CD14-positive monocyte (primary cell): ENCODE data around the gene PARP3. TPM values are rescaled to one million over a fixed set of nuclear protein-coding genes. Genes with fewer than 3 reads are reported as not detected.
A peak's percentile ranks its signal among the peaks of the same experiment; 100 is the strongest.

ENCODE experiments used
- DNase-seq, 3 donors: peaks; one replicate each; pipeline ENCODE4 v3.0.0-alpha.2; 2011 to 2022
- H2AFZ ChIP-seq: 2 replicates; pipeline ENCODE4 v1.6.0; 2012; ENCODE audit warnings: mild to moderate bottlenecking, low read depth, low read length, inconsistent platforms; ENCODE audit not compliant: insufficient read depth, poor library complexity, severe bottlenecking
- H3K27ac ChIP-seq, 2 donors: 1 replicate in 1 of 2; 2 replicates in 1 of 2; pipeline ENCODE4 v1.5.1; 2012 to 2013; ENCODE audit warnings: low read length in 2 of 2, control low read depth in 1 of 2, inconsistent platforms in 1 of 2, low read depth in 1 of 2, mild to moderate bottlenecking in 1 of 2
- H3K27me3 ChIP-seq, 2 donors: one replicate each; pipeline versions ENCODE4 v1.6.0 to v1.6.1; 2011 to 2013; ENCODE audit warnings: low read length in 2 of 2; ENCODE audit not compliant: control insufficient read depth in 2 of 2, insufficient read depth in 2 of 2
- H3K36me3 ChIP-seq, 2 donors: replicated peaks in 1 of 2; 1 replicate in 1 of 2; 2 replicates in 1 of 2; pipeline versions ENCODE4 v1.5.1 to v1.6.1; 2012 to 2013; ENCODE audit warnings: low read length in 2 of 2, control low read depth in 1 of 2, inconsistent platforms in 1 of 2, mild to moderate bottlenecking in 1 of 2; ENCODE audit not compliant: insufficient read depth in 2 of 2, control insufficient read depth in 1 of 2
- H3K4me1 ChIP-seq, 2 donors: 1 replicate in 1 of 2; 2 replicates in 1 of 2; pipeline versions ENCODE4 v1.5.1 to v1.6.1; 2012 to 2013; ENCODE audit warnings: low read length in 2 of 2, control low read depth in 1 of 2, inconsistent platforms in 1 of 2, mild to moderate bottlenecking in 1 of 2, moderate library complexity in 1 of 2; ENCODE audit not compliant: insufficient read depth in 2 of 2, control insufficient read depth in 1 of 2
- H3K4me2 ChIP-seq: replicated peaks from 2 replicates; pipeline ENCODE3; 2012; ENCODE audit warnings: low read length, moderate library complexity, mild to moderate bottlenecking; ENCODE audit not compliant: poor library complexity, severe bottlenecking; ENCODE audit errors: extremely low read depth
- H3K4me3 ChIP-seq, 3 experiments: fragments of 200-600 bp in 1 of 3; sonication (generic) in 1 of 3; replicated peaks in 1 of 3; 1 replicate in 2 of 3; 2 replicates in 1 of 3; pipeline ENCODE4 v1.5.1; 2011 to 2013; ENCODE audit warnings: low read length in 3 of 3, mild to moderate bottlenecking in 3 of 3, control low read depth in 2 of 3, low read depth in 2 of 3, inconsistent platforms in 1 of 3, moderate library complexity in 1 of 3
- H3K79me2 ChIP-seq: 2 replicates; pipeline ENCODE4 v1.6.0; 2012; ENCODE audit warnings: mild to moderate bottlenecking, control low read depth, inconsistent platforms, low read length, moderate library complexity; ENCODE audit not compliant: insufficient read depth
- H3K9ac ChIP-seq: 2 replicates; pipeline ENCODE4 v1.6.0; 2017; ENCODE audit warnings: low read length, mild to moderate bottlenecking; ENCODE audit not compliant: insufficient read depth, poor library complexity, severe bottlenecking
- H3K9me3 ChIP-seq, 2 donors: replicated peaks in 1 of 2; 1 replicate in 1 of 2; 2 replicates in 1 of 2; pipeline versions ENCODE4 v1.5.1 to v1.6.1; 2012 to 2013; ENCODE audit warnings: low read length in 2 of 2, control low read depth in 1 of 2; ENCODE audit not compliant: control insufficient read depth in 1 of 2, insufficient read depth in 1 of 2
- H4K20me1 ChIP-seq: 2 replicates; pipeline ENCODE4 v1.6.0; 2012; ENCODE audit warnings: mild to moderate bottlenecking, low read length, control low read depth, moderate library complexity; ENCODE audit not compliant: insufficient read depth
- H3K27ac Mint-ChIP-seq, 7 donors: one replicate each; pipeline ENCODE4 v1.8.0; 2020; ENCODE audit warnings: mild to moderate bottlenecking in 7 of 7, mixed read lengths in 7 of 7, moderate library complexity in 6 of 7, inconsistent platforms in 2 of 7
- H3K27me3 Mint-ChIP-seq, 3 donors: one replicate each; pipeline ENCODE4 v1.8.0; 2021 to 2022; ENCODE audit warnings: low read depth in 3 of 3, mild to moderate bottlenecking in 3 of 3, mixed read lengths in 3 of 3, moderate library complexity in 3 of 3, inconsistent platforms in 1 of 3
- H3K36me3 Mint-ChIP-seq, 2 donors: one replicate each; pipeline ENCODE4 v1.8.0; 2020; ENCODE audit warnings: mixed read lengths in 2 of 2, inconsistent platforms in 1 of 2, mild to moderate bottlenecking in 1 of 2
- H3K4me1 Mint-ChIP-seq: one replicate; pipeline ENCODE4 v1.8.0; 2020; ENCODE audit warnings: mild to moderate bottlenecking, mixed read lengths
- H3K4me3 Mint-ChIP-seq, 2 donors: one replicate each; pipeline ENCODE4 v1.8.0; 2020; ENCODE audit warnings: mild to moderate bottlenecking in 2 of 2, mixed read lengths in 2 of 2, moderate library complexity in 1 of 2
- H3K9me3 Mint-ChIP-seq, 7 donors: one replicate each; pipeline ENCODE4 v1.8.0; 2020 to 2022; ENCODE audit warnings: mixed read lengths in 7 of 7, mild to moderate bottlenecking in 6 of 7, moderate library complexity in 6 of 7, inconsistent platforms in 2 of 7
- CTCF ChIP-seq: fragments of 200-600 bp; IDR thresholded peaks from one replicate; pipeline ENCODE4 v1.8.0; 2022; ENCODE audit warnings: antibody characterized with exemption, mild to moderate bottlenecking
- WGBS: methylation state at CpG from one replicate; pipeline ENCODE4 v1.1.5; 2013; ENCODE audit warnings: missing lambda C conversion rate; ENCODE audit not compliant: insufficient coverage; 5-methylcytosine and 5-hydroxymethylcytosine counted together
- intact Hi-C, 2 donors: fragments of 100-400 bp; cut with micrococcal nuclease; formaldehyde crosslinking; loops; one replicate each; pipeline versions ENCODE4 v1.15.0 to v1.15.1; 2023
- polyA plus RNA-seq, 3 donors: library from polyadenylated mRNA; depleted of rRNA in 1 of 3; unstranded in 2 of 3; stranded (reverse) in 1 of 3; fragments of 300-500 nt in 2 of 3; fragments of >200 nt in 1 of 3; fragmentation: Illumina TruSeq in 2 of 3; gene quantifications; 1 replicate in 2 of 3; 2 replicates in 1 of 3; pipeline ENCODE4 v1.2.3, GENCODE V29; 2012 to 2021

Gene PARP3
- polyA plus RNA-seq, 3 donors: 1.2 to 6.9 (median 1.7) TPM

GRCh38 chr3:51967384-51968169 lies 25.4 kb downstream of the PARP3 start, which contains the start of gene PCBP4:
PCBP4 (minus strand) TSS chr3:51967454; CDS start chr3:51961240, 6,214 bp downstream.
- Histone ChIP-seq H4K20me1 (peaks cover 4% of the 10 kb centered on the region), H3K4me1 (peaks cover 9 to 14% of the 10 kb centered on the region in 2 donors), H3K4me2 (peak within 1 kb of the TSS; percentile 77), H3K27me3 (peaks cover 10 to 47% of the 10 kb centered on the region in 2 donors), H2AFZ (peak within 1 kb of the TSS; percentile 59), H3K79me2 (no peaks in the 10 kb centered on the region), H3K9ac (peak within 1 kb of the TSS; percentile 60), H3K4me3 (peak within 1 kb of the TSS; percentile 1 to 71 (median 7)), H3K27ac (no peak within 1 kb of the TSS), H3K9me3 (no peaks in the 10 kb centered on the region), H3K36me3 (no peaks in the 10 kb centered on the region)
- TF ChIP-seq CTCF: no peak
- WGBS: under 1% methylated on average over 62 of the region's 90 CpGs
- Mint-ChIP-seq H3K27me3 (peaks cover 37 to 59% (median 39%) of the 10 kb centered on the region in 3 donors), H3K36me3 (peaks cover 10 to 12% of the 10 kb centered on the region in 2 donors), H3K4me1 (peaks cover 12% of the 10 kb centered on the region), H3K9me3 (peaks cover 0 to 17% (median 0%) of the 10 kb centered on the region in 7 donors), H3K4me3 (peak within 1 kb of the TSS; percentile 82 to 85), H3K27ac (peak within 1 kb of the TSS in 1 of 7 donors; percentile 14)
- intact Hi-C loops: no loop called here
- no peak for DNase-seq

GRCh38 chr3:51968170-51968775 lies 26.1 kb downstream of the PARP3 start:
- peak overlapping the region; percentile 60 for H3K9ac ChIP-seq
- no peaks in the 10 kb centered on the region for H3K79me2 ChIP-seq
- Mint-ChIP-seq H3K27me3 (peaks cover 35 to 54% (median 39%) of the 10 kb centered on the region in 3 donors), H3K4me1 (peaks cover 12% of the 10 kb centered on the region), H3K9me3 (peaks cover 0 to 17% (median 0%) of the 10 kb centered on the region in 7 donors), H3K36me3 (peaks cover 10 to 12% of the 10 kb centered on the region in 2 donors), H3K27ac (peak overlapping the region in 1 of 7 donors; percentile 14), H3K4me3 (peak overlapping the region; percentile 82 to 85)
- no peaks in the 10 kb centered on the region for H3K9me3 ChIP-seq
- H3K4me2 ChIP-seq: peak overlapping the region; percentile 77
- H2AFZ ChIP-seq: peak overlapping the region; percentile 59
- 83% methylated on average over 1 of the region's 11 CpGs for WGBS
- H3K27me3 ChIP-seq: peaks cover 10 to 41% of the 10 kb centered on the region in 2 donors
- H3K4me1 ChIP-seq: peaks cover 11 to 16% of the 10 kb centered on the region in 2 donors
- no peak overlapping the region for H3K27ac ChIP-seq
- DNase-seq: no peak
- H4K20me1 ChIP-seq: peaks cover 4% of the 10 kb centered on the region
- intact Hi-C loops: no loop called here
- peak overlapping the region in 2 of 3 experiments; percentile 7 to 71 for H3K4me3 ChIP-seq
- no peaks in the 10 kb centered on the region for H3K36me3 ChIP-seq
- TF ChIP-seq CTCF: no peak
